Measurements from ENCODE around the gene SSH2.
A peak's percentile ranks its signal among the peaks of the same experiment; 100 is the strongest.
"Not testable (repeated sequence)": the region's sequence is repeated elsewhere in the genome, so short reads cannot be mapped to it uniquely, and the experiment has no call there.

The SSH2 gene, protein sequence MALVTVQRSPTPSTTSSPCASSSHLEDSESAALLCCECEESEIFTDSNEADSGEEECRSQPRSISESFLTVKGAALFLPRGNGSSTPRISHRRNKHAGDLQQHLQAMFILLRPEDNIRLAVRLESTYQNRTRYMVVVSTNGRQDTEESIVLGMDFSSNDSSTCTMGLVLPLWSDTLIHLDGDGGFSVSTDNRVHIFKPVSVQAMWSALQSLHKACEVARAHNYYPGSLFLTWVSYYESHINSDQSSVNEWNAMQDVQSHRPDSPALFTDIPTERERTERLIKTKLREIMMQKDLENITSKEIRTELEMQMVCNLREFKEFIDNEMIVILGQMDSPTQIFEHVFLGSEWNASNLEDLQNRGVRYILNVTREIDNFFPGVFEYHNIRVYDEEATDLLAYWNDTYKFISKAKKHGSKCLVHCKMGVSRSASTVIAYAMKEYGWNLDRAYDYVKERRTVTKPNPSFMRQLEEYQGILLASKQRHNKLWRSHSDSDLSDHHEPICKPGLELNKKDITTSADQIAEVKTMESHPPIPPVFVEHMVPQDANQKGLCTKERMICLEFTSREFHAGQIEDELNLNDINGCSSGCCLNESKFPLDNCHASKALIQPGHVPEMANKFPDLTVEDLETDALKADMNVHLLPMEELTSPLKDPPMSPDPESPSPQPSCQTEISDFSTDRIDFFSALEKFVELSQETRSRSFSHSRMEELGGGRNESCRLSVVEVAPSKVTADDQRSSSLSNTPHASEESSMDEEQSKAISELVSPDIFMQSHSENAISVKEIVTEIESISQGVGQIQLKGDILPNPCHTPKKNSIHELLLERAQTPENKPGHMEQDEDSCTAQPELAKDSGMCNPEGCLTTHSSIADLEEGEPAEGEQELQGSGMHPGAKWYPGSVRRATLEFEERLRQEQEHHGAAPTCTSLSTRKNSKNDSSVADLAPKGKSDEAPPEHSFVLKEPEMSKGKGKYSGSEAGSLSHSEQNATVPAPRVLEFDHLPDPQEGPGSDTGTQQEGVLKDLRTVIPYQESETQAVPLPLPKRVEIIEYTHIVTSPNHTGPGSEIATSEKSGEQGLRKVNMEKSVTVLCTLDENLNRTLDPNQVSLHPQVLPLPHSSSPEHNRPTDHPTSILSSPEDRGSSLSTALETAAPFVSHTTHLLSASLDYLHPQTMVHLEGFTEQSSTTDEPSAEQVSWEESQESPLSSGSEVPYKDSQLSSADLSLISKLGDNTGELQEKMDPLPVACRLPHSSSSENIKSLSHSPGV (N-terminal part only)

DNA sequence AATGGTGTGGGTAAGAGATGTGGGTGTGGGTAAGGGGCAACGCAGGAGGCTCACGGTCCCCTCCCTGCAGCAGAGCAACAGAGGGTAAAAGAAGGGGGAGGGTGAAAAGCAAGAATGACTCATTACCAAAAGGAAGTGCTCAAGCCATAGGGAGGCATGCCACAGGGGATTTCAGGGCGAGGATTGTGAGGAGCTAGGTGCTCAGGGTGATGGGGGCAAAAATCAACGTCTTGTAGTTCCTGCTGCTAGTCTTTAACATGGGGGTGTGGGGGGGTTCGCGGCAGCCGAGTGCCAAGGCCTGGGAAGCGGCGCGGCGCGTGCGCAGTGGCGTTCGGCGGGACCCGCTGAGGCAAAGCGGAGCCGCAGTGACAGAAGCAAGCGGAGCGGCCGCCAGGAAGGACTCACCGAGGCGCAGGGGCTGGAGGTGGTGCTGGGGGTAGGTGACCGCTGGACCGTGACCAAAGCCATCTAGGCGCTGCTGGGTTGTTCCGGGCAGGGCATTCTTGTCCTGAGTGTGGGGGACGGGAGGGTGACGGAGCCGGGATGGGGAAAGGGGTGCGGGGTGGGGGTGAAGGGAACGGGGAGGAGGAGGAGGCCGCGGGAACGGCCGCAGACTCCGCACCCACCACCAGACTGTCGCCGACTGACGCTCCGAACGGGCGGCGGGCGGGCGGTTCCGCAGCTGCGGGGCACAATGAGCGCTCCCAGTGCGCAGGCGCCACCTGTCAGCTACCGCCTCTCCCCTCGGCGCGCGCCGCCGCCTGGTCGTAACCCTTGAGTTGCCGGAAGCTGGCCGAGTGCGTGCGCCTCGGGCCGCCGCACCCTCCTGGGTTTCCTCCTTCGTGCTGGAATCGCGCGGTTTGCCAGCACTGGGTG lies at the start of gene SSH2:
TSS of gene SSH2 (minus strand) at position 696 of the 876 bp plus-strand sequence. CDS start at position 468, 228 bp downstream.
- peak; percentile 88 for DNase-seq (ENCODE audit: low spot score)

DNA sequence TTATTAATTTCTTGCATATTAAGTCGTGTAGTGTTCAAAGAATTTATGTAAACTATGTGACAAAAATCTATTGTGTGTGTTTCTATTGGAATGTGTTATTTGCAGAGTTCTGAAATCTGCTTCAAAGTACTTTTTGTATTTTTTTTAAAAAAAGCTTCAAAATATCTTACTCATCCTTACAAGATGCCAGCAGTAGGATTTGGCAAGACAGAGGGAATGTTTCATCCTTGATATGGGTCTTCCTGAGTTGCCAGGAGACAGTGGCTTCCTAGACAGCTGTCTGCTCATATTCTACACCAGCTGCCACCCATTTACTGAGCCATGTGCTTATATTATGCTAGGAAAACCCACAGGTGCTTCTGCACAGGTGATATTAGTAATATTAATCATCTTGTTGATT lies 47.8 kb upstream of the SSH2 start:
- DNase-seq (ENCODE audit: low spot score): no peak

- no peak for DNase-seq (ENCODE audit: low spot score)
Measured at GRCh38 chr17:29973005-29973404, 43.0 kb upstream of the SSH2 start.

- DNase-seq (ENCODE audit: low spot score): no peak
Measured at GRCh38 chr17:29972277-29972676, 42.2 kb upstream of the SSH2 start.

DNA sequence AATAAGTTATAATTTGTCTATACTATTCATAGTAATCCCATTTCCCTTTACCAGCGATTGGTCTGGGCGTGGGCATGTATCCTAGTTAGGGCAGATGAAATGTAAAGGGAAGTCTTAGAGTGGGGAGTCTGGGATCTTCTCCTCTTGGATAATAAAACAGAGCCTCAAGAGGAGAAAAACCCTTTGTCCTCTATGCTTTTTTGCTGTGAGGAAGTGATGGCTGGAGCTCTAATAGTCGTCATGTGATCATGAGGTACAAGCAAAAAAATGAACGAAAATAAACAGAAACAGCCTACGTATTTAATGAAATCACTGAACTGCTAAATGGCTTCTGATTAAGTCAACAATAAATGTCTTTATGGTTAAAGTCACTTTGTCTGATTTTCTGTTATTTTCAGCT lies 38.2 kb upstream of the SSH2 start:
- no peak for DNase-seq (ENCODE audit: low spot score)

DNA sequence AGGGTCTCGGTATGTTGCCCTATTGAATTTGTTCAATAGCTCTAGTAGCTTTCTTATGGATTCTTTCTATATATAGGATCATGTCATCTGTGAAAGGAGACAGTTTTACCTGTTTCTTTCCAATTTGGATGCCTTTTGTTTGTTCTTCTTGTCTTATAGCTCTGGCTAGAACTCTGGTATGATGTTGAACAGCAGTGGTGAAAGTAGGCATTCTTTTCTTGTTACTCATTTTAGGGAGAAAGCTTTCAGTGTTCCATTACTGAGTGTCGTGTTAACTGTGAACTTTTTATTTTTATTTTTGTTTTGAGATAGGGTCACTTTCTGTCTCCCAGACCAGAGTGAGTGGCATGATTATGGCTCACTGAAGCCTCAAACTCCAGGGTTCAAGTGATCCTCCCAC lies 32.6 kb upstream of the SSH2 start:
- DNase-seq (ENCODE audit: low spot score): no peak

- no peak for DNase-seq (ENCODE audit: low spot score)
Measured at GRCh38 chr17:29959658-29960337, 29.8 kb upstream of the SSH2 start.

DNA sequence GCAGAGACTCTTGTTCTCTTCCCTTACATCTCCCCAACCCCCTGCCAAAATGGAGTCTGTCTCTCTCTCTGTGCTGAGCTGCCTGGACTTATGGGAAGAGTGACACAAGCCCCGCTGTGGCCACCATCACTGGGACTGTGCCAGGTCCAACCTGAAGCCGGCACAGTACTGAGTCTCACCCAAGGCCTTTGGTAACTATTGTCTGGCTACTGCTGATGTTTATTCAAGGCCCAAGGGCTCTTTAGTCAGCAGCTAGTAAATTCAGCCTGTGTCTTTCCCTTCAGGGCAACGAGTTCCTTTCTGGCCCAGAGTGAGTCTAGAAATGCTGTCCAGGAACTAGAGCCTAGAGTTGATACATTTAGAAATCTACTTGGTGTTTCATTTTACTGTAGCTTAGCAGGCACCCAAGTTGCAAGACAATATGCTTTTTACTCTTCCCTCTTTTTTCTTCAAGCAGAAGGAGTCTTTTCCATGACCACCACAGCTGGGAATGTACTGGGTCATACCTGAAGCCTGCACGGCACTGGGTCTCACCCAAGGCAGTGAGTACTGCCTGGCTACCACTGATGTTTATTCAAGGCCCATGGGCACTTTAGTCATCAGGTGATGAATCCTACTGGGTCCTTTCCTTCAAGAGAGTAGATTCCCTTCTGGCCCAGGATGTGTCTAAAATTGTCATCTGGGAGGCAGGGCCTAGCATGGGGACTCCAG lies 29.1 kb upstream of the SSH2 start:
- DNase-seq (ENCODE audit: low spot score): no peak

GRCh38 chr17:29957488-29957887 lies 27.5 kb upstream of the SSH2 start:
- DNase-seq (ENCODE audit: low spot score): not testable (repeated sequence)

DNA sequence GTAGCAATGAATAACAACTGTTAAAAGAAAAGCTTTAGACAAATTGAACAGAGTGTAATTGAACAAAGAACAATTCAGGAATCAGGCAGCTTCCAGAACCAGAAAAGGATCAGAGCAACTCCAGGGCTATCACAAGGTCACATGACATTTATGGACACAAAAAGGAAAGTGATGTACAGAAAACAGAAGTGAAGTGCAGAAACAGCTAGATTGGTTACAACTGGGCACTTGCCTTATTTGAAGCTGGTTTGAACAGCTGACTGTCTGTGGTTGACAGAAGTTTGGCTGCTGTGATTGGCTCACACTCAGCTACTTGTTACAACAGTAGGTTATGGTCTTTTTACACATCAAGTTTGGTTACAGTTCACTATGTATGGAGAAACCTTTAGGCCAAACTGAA lies 26.2 kb upstream of the SSH2 start:
- DNase-seq (ENCODE audit: low spot score): no peak

DNA sequence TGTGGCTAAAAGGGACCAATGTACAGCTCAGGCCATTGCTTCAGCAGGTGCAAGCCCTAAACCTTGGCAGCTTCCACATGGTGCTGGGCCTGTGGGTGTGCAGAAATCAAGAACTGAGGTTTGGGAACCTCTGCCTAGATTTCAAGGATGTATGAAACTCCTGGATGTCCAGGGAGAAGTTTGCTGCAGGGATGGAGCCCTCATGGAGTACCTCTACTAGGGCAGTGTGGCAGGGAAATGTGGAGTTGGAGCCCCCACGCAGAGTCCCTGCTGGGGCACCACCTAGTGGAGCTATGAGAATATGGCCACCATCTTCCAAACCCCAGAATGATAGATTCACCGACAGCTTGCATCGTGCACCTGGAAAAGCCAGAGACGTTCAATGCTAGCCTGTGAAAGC lies 24.4 kb upstream of the SSH2 start:
- no peak for DNase-seq (ENCODE audit: low spot score)

- DNase-seq (ENCODE audit: low spot score): no peak
Measured at GRCh38 chr17:29949696-29950095, 19.7 kb upstream of the SSH2 start.

DNA sequence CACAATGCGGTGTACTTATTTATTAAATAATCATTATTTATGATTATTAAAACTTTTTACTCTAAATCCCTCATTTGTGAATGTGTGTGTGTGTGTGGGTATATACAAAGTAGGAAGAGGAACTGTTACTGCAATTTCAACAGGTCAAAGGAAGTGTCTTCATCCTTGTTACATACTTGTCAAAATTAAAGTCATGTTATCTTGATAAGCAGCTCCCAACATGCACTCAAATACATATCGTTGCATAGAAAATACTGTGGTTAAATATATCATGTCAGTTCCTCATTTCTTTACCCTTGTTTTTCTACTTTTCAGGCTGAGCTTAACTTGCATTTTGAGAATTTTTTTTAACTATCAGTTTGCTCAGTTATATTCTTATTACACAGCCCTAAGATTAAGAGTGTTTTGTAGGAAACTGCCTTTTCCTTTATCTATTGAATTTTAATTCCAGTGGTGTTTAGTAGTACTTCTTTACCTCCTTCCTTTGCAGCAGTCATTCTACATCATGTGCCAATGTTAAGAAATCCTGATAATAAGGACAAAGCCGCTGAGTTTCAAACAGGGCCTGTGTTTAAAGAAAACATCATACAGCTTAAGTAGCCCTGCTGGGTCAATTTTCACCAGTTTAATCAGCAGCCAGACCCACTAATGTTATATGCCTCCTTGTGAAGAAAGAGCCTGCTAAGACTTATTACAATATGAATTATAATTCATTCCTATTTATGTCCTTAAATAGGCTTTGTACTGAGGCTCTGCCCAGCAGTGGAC lies 18.6 kb upstream of the SSH2 start:
- DNase-seq (ENCODE audit: low spot score): no peak

- DNase-seq (ENCODE audit: low spot score): no peak
Measured at GRCh38 chr17:29945281-29945680, 15.3 kb upstream of the SSH2 start.

GRCh38 chr17:29941334-29941733 lies 11.3 kb upstream of the SSH2 start, which contains the start of gene EFCAB5:
TSS of gene EFCAB5 (plus strand) at chr17:29941634. CDS start at chr17:29941797, 163 bp downstream.
- DNase-seq (ENCODE audit: low spot score): no peak

DNA sequence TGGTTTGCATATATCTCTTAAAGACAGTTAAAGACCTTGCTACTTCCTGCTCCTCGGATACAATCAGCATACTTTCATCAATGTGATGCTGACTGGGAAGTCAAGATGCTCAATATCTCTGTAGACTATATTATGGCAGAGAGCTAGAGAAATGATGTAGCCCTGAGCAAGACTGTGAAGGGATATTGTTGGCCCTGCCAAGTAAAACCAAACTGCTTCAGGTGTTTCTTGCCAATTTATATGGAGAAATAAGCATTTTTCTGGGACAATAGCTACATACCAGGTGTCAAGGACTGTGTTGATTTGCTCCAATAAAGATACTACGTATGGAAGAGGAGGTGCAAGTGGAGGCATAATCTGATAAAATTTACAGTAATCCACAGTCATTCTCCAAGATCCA lies 6.7 kb upstream of the SSH2 start:
- DNase-seq (ENCODE audit: low spot score): no peak

DNA sequence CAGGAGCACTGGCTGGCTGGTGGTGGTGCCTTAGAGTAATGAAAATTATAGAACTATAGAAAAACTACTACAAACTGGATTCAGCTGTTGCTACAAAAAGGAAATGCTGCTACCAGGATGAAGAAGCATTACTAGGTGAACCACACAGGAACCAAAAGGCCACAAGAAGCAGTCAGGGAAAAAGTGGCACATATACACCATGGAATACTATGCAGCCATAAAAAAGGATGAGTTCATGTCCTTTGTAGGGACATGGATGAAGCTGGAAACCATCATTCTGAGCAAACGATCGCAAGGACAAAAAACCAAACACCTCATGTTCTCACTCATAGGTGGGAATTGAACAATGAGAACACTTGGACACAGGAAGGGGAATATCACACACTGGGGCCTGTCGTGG lies 5.9 kb upstream of the SSH2 start:
- DNase-seq (ENCODE audit: low spot score): not testable (repeated sequence)

GRCh38 chr17:29933379-29933778 lies 3.4 kb upstream of the SSH2 start:
- DNase-seq (ENCODE audit: low spot score): no peak

Data from activated CD4-positive, alpha-beta T cell treated with anti-CD3 and anti-CD28 coated beads, Interleukin-2, Interleukin-4, amounts not matched to agents 100 ng/mL and 50 ng/mL, durations not matched to agents 16 hours and 8 hours (primary cell).